GM18868 (cell line): ENCODE measurements around the gene TOMM70.
A peak's percentile ranks its signal among the peaks of the same experiment; 100 is the strongest.

Source experiments
- ATAC-seq: cut with Tn5 transposase; IDR thresholded peaks from one replicate; pipeline ENCODE4 v1.9.1; 2021; ENCODE audit warnings: mild to moderate bottlenecking, moderate library complexity; ENCODE audit not compliant: unreplicated experiment

Gene TOMM70

GRCh38 chr3:100412912-100413590 lies 12.2 kb upstream of the TOMM70 start:
- no peak for ATAC-seq

- ATAC-seq: no peak
Measured at GRCh38 chr3:100411091-100411982, 10.4 kb upstream of the TOMM70 start.

GRCh38 chr3:100407977-100408532 lies 7.2 kb upstream of the TOMM70 start:
- no peak for ATAC-seq

GRCh38 chr3:100407164-100407563 lies 6.3 kb upstream of the TOMM70 start:
- ATAC-seq: no peak

GRCh38 chr3:100404250-100404548 lies 3.3 kb upstream of the TOMM70 start:
- ATAC-seq: no peak

- no peak for ATAC-seq
Measured at GRCh38 chr3:100403362-100404249, 2.7 kb upstream of the TOMM70 start.

GRCh38 chr3:100402891-100403290 lies 2.0 kb upstream of the TOMM70 start:
- ATAC-seq: no peak

GRCh38 chr3:100402256-100402655 lies 1.4 kb upstream of the TOMM70 start:
- no peak for ATAC-seq

- peak; percentile 14 for ATAC-seq
Measured at GRCh38 chr3:100401674-100402041, 769 bp upstream of the TOMM70 start.

GRCh38 chr3:100400419-100400779 lies 490 bp downstream of the TOMM70 start:
- ATAC-seq: peak; percentile 21

GRCh38 chr3:100399341-100400071 lies 1.4 kb downstream of the TOMM70 start:
- ATAC-seq: no peak

- ATAC-seq: no peak
Measured at GRCh38 chr3:100396967-100397366, 3.9 kb downstream of the TOMM70 start.

GRCh38 chr3:100395679-100396431 lies 5.0 kb downstream of the TOMM70 start:
- ATAC-seq: no peak

GRCh38 chr3:100389025-100389424 lies 11.9 kb downstream of the TOMM70 start:
- no peak for ATAC-seq

- ATAC-seq: no peak
Measured at GRCh38 chr3:100386437-100387074, 14.3 kb downstream of the TOMM70 start.

GRCh38 chr3:100384733-100385525 lies 16.0 kb downstream of the TOMM70 start:
- no peak for ATAC-seq

- ATAC-seq: no peak
Measured at GRCh38 chr3:100376301-100376700, 24.6 kb downstream of the TOMM70 start.

GRCh38 chr3:100374521-100374920 lies 26.4 kb downstream of the TOMM70 start:
- ATAC-seq: no peak

GRCh38 chr3:100370756-100371155 lies 30.1 kb downstream of the TOMM70 start:
- no peak for ATAC-seq
